Subcutaneous adipose tissue (tissue), 4 donors: ENCODE measurements around the gene DTNA. TPM values are rescaled to one million over a fixed set of nuclear protein-coding genes. Genes with fewer than 3 reads are reported as not detected.

Experiments used
- total RNA-seq, 4 donors: library from RNA; depleted of rRNA; stranded (reverse); fragments of >200 nt; gene quantifications; one replicate each; pipeline ENCODE4 v1.1.0, GENCODE V29; 2016
- TF ChIP-seq, protein P1 (sequence below): fragments of 450-650 bp; IDR thresholded peaks from one replicate; pipeline ENCODE4 v1.5.1; 2016; ENCODE audit warnings: low read depth, mild to moderate bottlenecking, control low read depth, antibody characterized with exemption, moderate library complexity

The DTNA gene
- total RNA-seq, 4 donors from 2014 or later, result 16.0 to 38.8 (median 25.3) TPM

DNA sequence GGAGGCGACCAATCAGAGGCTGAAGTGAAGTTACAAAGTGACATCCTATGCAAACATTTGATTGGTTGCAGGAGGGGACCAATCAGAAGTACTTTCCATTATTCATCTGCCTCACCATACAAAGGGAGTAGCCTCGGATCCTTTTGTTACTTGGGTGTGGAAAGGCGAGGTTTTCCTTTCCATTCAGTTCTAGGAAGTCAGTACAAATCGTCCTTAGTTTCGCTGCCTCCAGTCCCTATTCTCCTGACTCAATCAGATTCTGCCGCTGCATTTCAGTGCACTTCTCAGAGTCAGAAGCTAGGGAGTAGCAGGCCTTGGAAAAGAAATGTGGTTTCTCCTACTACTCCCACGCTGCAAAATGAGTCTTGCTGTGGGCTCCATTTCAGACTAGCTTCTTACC is 149.4 kb downstream of the DTNA start:
- TF ChIP-seq, protein P1, sequence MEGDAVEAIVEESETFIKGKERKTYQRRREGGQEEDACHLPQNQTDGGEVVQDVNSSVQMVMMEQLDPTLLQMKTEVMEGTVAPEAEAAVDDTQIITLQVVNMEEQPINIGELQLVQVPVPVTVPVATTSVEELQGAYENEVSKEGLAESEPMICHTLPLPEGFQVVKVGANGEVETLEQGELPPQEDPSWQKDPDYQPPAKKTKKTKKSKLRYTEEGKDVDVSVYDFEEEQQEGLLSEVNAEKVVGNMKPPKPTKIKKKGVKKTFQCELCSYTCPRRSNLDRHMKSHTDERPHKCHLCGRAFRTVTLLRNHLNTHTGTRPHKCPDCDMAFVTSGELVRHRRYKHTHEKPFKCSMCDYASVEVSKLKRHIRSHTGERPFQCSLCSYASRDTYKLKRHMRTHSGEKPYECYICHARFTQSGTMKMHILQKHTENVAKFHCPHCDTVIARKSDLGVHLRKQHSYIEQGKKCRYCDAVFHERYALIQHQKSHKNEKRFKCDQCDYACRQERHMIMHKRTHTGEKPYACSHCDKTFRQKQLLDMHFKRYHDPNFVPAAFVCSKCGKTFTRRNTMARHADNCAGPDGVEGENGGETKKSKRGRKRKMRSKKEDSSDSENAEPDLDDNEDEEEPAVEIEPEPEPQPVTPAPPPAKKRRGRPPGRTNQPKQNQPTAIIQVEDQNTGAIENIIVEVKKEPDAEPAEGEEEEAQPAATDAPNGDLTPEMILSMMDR, result no peak

DNA sequence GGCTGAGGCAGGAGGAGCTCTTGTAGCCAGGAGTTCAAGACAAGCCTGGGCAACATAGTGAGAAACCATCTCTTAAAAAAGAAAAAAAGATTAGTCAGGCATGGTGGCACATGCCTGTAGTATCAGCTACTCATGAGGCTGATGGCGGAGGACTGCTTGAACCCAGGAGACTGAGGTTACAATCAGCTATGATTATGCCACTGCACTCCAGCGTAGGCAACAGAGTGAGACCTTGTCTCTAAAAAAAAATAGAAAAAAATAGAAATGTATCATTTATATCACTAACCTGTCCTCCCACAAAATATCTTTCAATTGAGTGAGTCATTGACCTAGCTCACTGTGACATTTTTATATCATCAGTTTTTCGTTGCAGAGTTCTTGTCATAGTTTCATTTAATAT is 152.5 kb downstream of the DTNA start:
- TF ChIP-seq, protein P1, result no peak

DNA sequence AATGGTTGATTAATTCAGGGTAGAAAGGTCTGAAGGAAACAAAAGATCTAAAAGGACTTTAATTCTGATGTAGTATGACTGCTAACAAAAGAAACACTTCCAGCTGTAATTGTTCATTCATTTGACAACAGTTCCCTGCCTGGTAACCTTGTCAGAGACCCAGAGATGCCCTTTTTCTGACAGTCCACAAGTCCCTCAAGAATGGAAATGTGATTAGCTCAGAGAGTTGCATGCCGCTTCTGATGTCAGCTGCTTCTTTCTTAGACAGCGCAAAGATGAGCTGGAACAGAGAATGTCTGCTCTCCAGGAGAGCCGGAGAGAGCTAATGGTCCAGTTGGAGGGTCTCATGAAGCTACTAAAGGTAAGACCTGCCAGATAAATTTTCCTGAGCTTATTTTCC is 153.6 kb downstream of the DTNA start:
- TF ChIP-seq, protein P1, result no peak

DNA sequence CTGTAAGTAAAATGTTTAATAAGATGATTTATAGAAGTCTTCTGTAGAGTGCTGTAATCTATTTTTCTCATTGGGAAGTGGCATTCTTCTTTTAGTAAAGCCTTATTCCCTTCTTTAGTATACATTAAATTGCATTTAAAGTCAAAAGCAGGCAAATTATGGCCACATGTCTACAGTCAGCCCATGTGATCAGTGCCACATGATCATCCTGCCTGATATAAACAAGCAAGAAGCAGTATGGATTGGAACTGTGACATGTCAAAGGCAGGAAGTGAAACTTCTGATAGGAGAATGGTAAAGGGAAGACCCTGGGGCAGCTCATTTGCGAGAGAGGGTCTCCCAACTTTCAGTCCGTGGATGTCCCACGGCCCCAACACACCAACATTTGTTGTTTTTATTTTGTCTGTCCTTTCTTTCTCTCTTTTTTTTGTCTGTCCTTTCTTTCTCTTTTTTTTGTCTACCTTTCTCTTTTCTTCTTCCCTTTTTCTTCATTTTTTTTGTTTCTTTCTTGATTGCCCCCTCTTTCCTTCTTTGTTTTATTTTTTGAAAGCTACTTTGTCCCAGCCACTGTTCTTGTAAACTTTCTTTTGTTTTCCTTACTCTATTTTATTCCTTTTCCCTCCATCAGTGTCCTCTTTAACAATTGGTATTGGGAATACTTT is 154.9 kb downstream of the DTNA start:
- TF ChIP-seq, protein P1, result no peak

DNA sequence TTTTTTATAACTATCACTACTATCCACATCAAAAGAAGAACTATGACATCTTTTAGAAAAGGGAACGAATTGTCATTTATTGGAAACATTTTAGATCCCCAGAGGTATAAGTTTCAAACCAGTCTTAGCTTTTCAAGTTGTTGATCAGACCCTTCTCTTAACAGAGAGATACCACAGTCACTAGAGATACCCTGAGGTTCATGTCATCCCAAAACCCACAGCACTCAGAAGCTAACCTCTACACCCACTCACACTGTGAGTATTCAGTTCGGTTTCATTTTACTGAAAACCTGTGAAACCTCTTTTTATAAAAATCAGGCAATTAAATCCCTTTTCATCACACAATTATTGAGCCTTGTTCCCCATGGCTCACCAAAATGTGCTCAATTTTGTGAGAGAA is 156.2 kb downstream of the DTNA start:
- TF ChIP-seq, protein P1, result no peak

DNA sequence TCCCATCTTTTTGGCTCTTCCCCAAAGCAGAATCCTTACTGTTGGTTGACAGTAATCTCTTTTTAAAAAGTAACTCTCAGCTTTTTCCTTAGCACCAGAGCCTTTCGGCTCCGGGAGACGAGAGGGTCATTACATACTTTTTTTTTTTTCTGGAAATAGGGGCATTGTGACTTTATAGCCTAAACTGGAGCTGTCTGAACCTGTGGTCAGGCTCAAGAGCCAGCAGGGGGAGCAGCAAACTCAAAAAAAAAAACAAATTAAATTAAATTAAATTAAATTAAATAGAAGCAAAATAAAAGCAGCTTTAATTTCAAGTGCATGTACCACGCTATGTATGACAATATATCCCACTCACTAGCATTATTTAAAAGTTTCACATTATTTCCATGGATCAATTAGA is 156.6 kb downstream of the DTNA start:
- TF ChIP-seq, protein P1, result no peak

DNA sequence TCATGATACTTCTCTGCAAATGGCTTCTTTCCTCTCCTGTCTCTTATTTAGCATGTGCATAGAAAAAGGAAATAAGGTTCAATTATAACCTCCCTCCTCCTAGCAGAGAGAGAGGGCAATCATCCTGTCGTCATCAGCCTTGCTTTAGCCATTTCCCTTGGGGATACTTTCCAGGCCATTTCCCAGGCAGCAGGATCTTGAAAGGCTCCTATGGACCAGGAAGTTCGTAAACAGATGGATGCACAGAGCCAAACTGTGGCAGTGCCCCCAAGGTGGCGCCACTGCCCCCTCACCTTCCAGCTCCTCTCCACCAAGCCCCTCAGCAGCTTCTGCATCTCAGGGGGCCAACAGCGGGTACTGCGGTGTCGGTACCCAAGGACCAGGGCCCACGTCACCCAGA is 157.4 kb downstream of the DTNA start:
- TF ChIP-seq, protein P1, result no peak
